DOHH2 (cell line): ENCODE data around the gene CLDN7.

Experiments
- CTCF ChIP-seq: fragments of 200-600 bp; sonication (generic); IDR thresholded peaks from one replicate; pipeline ENCODE4 v1.5.1; 2014; ENCODE audit warnings: antibody characterized with exemption, mild to moderate bottlenecking, low read depth, low read length; ENCODE audit not compliant: poor library complexity, severe bottlenecking
- EZH2phosphoT487 ChIP-seq: fragments of 200-600 bp; sonication (generic); IDR thresholded peaks from 2 replicates; pipeline ENCODE4 v1.6.1; 2017; ENCODE audit warnings: borderline replicate concordance, mild to moderate bottlenecking, antibody characterized with exemption, low read length, moderate library complexity, mixed read lengths

- TF ChIP-seq CTCF (no peak), EZH2phosphoT487 (no peak)
Observed at GRCh38 chr17:7253082-7253481, 9.2 kb downstream of the CLDN7 start.
